GM12878 (cell line): ENCODE data around the gene PRAF2.

ENCODE experiments used
- BHLHE40 ChIP-seq, 2 experiments: fragments of 450-650 bp in 1 of 2; IDR thresholded peaks; 2 replicates each; pipeline ENCODE4 v1.6.1; 2011 to 2017; ENCODE audit warnings: low read depth in 2 of 2, borderline replicate concordance in 1 of 2, improper control_type of control experiment in 1 of 2, low read length in 1 of 2, mild to moderate bottlenecking in 1 of 2
- CBX5 ChIP-seq: sonication (generic); IDR thresholded peaks from 2 replicates; pipeline ENCODE4 v1.6.1; 2016; ENCODE audit warnings: low read depth, moderate library complexity, mild to moderate bottlenecking, inconsistent platforms
- CHD1 ChIP-seq: IDR thresholded peaks from 2 replicates; pipeline ENCODE4 v1.6.1; 2012; ENCODE audit warnings: low read depth, low read length, improper control_type of control experiment
- CHD4 ChIP-seq: fragments of 200-600 bp; sonication (generic); IDR thresholded peaks from 2 replicates; pipeline ENCODE4 v1.6.1; 2016; ENCODE audit warnings: mild to moderate bottlenecking
- EP300 ChIP-seq, 2 experiments: fragments of 150-350 bp in 1 of 2; IDR thresholded peaks; 2 replicates each; pipeline ENCODE4 v1.6.1; 2011 to 2012; ENCODE audit warnings: low read depth in 2 of 2, low read length in 2 of 2, borderline replicate concordance in 1 of 2, improper control_type of control experiment in 1 of 2, inconsistent platforms in 1 of 2; ENCODE audit not compliant: control insufficient read depth in 1 of 2
- EZH2 ChIP-seq: IDR thresholded peaks from 2 replicates; pipeline ENCODE4 v1.6.1; 2012; ENCODE audit warnings: low read depth, mild to moderate bottlenecking, control low read depth, inconsistent platforms, low read length, borderline replicate concordance; ENCODE audit not compliant: control insufficient read depth
- JUND ChIP-seq: IDR thresholded peaks from 2 replicates; pipeline ENCODE4 v1.6.1; 2012; ENCODE audit warnings: low read depth, mild to moderate bottlenecking, low read length, improper control_type of control experiment, moderate library complexity
- PAX8 ChIP-seq: fragments of 450-650 bp; IDR thresholded peaks from 2 replicates; pipeline ENCODE4 v1.6.1; 2017; ENCODE audit warnings: mild to moderate bottlenecking, moderate library complexity
- POLR2AphosphoS5 ChIP-seq: IDR thresholded peaks from 2 replicates; pipeline ENCODE4 v1.6.1; 2011; ENCODE audit warnings: mild to moderate bottlenecking, low read length, inconsistent platforms
- ZBTB4 ChIP-seq: fragments of 450-650 bp; formaldehyde crosslinking; IDR thresholded peaks from 2 replicates; pipeline ENCODE4 v1.4.0; 2022; ENCODE audit warnings: mild to moderate bottlenecking, moderate library complexity
- TF ChIP-seq, protein P1 (sequence below), 3 experiments: IDR thresholded peaks in 2 of 3; conservative IDR thresholded peaks in 1 of 3; 2 replicates each; pipeline ENCODE4 v1.5.1; 2011; ENCODE audit warnings: low read depth in 3 of 3, low read length in 3 of 3, mild to moderate bottlenecking in 3 of 3, control low read depth in 2 of 3, moderate library complexity in 2 of 3, inconsistent platforms in 1 of 3, mixed read lengths in 1 of 3; ENCODE audit not compliant: control insufficient read depth in 2 of 3, insufficient read depth in 1 of 3; ENCODE audit errors: extremely low read depth in 1 of 3
- TF ChIP-seq, protein P2 (sequence below): fragments of 450-650 bp; IDR thresholded peaks from 2 replicates; pipeline ENCODE4 v1.6.1; 2017; ENCODE audit warnings: mild to moderate bottlenecking

DNA sequence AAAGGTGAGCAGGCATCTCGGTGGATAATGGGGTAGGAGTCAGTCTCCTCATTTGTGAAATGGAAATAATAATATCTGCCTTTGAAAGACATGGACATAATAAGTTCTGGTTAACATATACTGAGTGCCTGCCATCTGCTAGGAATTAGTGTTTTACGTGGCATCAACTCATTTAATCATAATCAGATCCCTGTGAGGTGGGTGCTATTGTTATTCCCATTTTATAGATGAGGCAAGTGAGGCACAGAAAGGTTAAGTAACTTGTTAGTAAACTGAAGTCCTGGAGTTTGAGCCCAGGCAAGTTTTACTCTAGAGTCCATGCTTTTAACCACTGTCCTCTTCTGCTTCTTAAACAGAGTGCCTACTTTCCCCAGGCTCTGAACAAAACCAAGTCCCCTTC is 7.5 kb downstream of the PRAF2 start:
- TF ChIP-seq CHD4 (no peak), EP300 (IDR thresholded peaks at IDR 0.05; ENCODE audit: borderline replicate concordance in 1 of 2, control insufficient read depth in 1 of 2, low read depth in 2 of 2, low read length in 2 of 2) (no peak), CHD1 (no peak), PAX8 (no peak), JUND (no peak), POLR2AphosphoS5 (no peak), ZBTB4 (CRISPR knock-in tag) (no peak), BHLHE40 (IDR thresholded peaks at IDR 0.05; ENCODE audit: borderline replicate concordance in 1 of 2, low read depth in 2 of 2, low read length in 1 of 2) (no peak), CBX5 (no peak), EZH2 (no peak)
- TF ChIP-seq, protein P1, sequence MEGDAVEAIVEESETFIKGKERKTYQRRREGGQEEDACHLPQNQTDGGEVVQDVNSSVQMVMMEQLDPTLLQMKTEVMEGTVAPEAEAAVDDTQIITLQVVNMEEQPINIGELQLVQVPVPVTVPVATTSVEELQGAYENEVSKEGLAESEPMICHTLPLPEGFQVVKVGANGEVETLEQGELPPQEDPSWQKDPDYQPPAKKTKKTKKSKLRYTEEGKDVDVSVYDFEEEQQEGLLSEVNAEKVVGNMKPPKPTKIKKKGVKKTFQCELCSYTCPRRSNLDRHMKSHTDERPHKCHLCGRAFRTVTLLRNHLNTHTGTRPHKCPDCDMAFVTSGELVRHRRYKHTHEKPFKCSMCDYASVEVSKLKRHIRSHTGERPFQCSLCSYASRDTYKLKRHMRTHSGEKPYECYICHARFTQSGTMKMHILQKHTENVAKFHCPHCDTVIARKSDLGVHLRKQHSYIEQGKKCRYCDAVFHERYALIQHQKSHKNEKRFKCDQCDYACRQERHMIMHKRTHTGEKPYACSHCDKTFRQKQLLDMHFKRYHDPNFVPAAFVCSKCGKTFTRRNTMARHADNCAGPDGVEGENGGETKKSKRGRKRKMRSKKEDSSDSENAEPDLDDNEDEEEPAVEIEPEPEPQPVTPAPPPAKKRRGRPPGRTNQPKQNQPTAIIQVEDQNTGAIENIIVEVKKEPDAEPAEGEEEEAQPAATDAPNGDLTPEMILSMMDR (IDR thresholded peaks at IDR 0.05 in 2 of 3, conservative IDR thresholded peaks at IDR 0.05 in 1 of 3; ENCODE audit: control insufficient read depth in 2 of 3, extremely low read depth in 1 of 3, insufficient read depth in 1 of 3, low read depth in 3 of 3, low read length in 3 of 3), result no peak
- TF ChIP-seq, protein P2, sequence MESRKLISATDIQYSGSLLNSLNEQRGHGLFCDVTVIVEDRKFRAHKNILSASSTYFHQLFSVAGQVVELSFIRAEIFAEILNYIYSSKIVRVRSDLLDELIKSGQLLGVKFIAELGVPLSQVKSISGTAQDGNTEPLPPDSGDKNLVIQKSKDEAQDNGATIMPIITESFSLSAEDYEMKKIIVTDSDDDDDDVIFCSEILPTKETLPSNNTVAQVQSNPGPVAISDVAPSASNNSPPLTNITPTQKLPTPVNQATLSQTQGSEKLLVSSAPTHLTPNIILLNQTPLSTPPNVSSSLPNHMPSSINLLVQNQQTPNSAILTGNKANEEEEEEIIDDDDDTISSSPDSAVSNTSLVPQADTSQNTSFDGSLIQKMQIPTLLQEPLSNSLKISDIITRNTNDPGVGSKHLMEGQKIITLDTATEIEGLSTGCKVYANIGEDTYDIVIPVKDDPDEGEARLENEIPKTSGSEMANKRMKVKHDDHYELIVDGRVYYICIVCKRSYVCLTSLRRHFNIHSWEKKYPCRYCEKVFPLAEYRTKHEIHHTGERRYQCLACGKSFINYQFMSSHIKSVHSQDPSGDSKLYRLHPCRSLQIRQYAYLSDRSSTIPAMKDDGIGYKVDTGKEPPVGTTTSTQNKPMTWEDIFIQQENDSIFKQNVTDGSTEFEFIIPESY, result no peak
